OCI-LY7 (cell line): Measurements from ENCODE around the gene STK4. TPM values are rescaled to one million over a fixed set of nuclear protein-coding genes. Genes with fewer than 3 reads are reported as not detected.

Experiments
- BruUV-seq: library from RNA; stranded (reverse); fragments of 400-500 nt; replicated peaks from 2 replicates; lab custom pipeline; 2021; lab: Mats Ljungman, UMichigan
- CTCF ChIA-PET: fragments of 300-600 bp; sonication (Branson Sonifier 250); formaldehyde crosslinking; loops from one replicate; lab custom pipeline; 2022; ENCODE audit warnings: antibody characterized with exemption; ENCODE audit not compliant: unreplicated experiment; lab: Charles Lee
- POLR2A ChIA-PET: fragments of 300-600 bp; sonication (Branson Sonifier 250); formaldehyde crosslinking; loops from one replicate; lab custom pipeline; 2022; ENCODE audit warnings: antibody characterized with exemption; lab: Charles Lee
- DNase-seq: peaks from one replicate; pipeline ENCODE4 v3.0.0-alpha.2; 2015; ENCODE audit warnings: low spot score
- H2AFZ ChIP-seq: fragments of 200-600 bp; sonication (generic), shearing (Covaris generic); 2 replicates; pipeline ENCODE4 v1.6.1; 2014; ENCODE audit warnings: mild to moderate bottlenecking, antibody characterized with exemption, low read length, moderate library complexity
- H3K27ac ChIP-seq: fragments of 200-600 bp; sonication (generic); 2 replicates; pipeline ENCODE4 v1.5.1; 2014; ENCODE audit warnings: mixed run types, low read depth, mild to moderate bottlenecking, moderate library complexity, low read length, inconsistent platforms; ENCODE audit not compliant: poor library complexity, severe bottlenecking
- H3K36me3 ChIP-seq: fragments of 200-600 bp; sonication (generic); 2 replicates; pipeline ENCODE4 v1.6.1; 2014; ENCODE audit warnings: mild to moderate bottlenecking, antibody characterized with exemption, low read length, moderate library complexity, mixed read lengths; ENCODE audit not compliant: insufficient read depth
- H3K4me1 ChIP-seq: fragments of 200-600 bp; sonication (generic); 2 replicates; pipeline ENCODE4 v1.5.1; 2014; ENCODE audit warnings: mild to moderate bottlenecking, low read length; ENCODE audit not compliant: insufficient read depth, poor library complexity, severe bottlenecking
- H3K4me2 ChIP-seq: fragments of 200-600 bp; sonication (generic); 2 replicates; pipeline ENCODE4 v1.6.1; 2014; ENCODE audit warnings: mild to moderate bottlenecking, low read length
- H3K4me3 ChIP-seq: fragments of 200-600 bp; sonication (generic); 2 replicates; pipeline ENCODE4 v1.5.1; 2014; ENCODE audit warnings: mild to moderate bottlenecking, low read depth, low read length; ENCODE audit not compliant: poor library complexity, severe bottlenecking
- H3K79me2 ChIP-seq: fragments of 200-600 bp; sonication (generic); 2 replicates; pipeline ENCODE4 v1.6.1; 2016; ENCODE audit warnings: low read depth, mild to moderate bottlenecking, low read length, moderate library complexity, mixed read lengths; ENCODE audit not compliant: insufficient read depth
- H3K9me2 ChIP-seq: fragments of 200-600 bp; sonication (generic); 2 replicates; pipeline ENCODE4 v1.6.1; 2016; ENCODE audit warnings: mild to moderate bottlenecking, low read length, mixed read lengths; ENCODE audit not compliant: insufficient read depth
- H3K9me3 ChIP-seq: fragments of 200-600 bp; sonication (generic); 2 replicates; pipeline ENCODE4 v1.6.1; 2014; ENCODE audit warnings: mild to moderate bottlenecking, mixed run types, low read length, mixed read lengths
- H4K20me1 ChIP-seq: fragments of 200-600 bp; sonication (generic); 2 replicates; pipeline ENCODE4 v1.6.1; 2014; ENCODE audit warnings: mild to moderate bottlenecking, antibody characterized with exemption, low read length, moderate library complexity, mixed read lengths; ENCODE audit not compliant: insufficient read depth
- EZH2phosphoT487 ChIP-seq: fragments of 200-600 bp; sonication (generic); IDR thresholded peaks from 2 replicates; pipeline ENCODE4 v1.6.1; 2018; ENCODE audit warnings: low read depth, borderline replicate concordance, mild to moderate bottlenecking, mixed run types, antibody characterized with exemption, low read length, moderate library complexity, mixed read lengths
- intact Hi-C: fragments of 100-400 bp; cut with micrococcal nuclease; formaldehyde crosslinking; loops from one replicate; pipeline ENCODE4 v1.10.0; 2022; ENCODE audit not compliant: unreplicated experiment
- total RNA-seq, 2 experiments: library from RNA; depleted of rRNA in 1 of 2; stranded (reverse); fragments of >200 nt in 1 of 2; shearing (Covaris generic) in 1 of 2; gene quantifications; 2 replicates each; pipeline ENCODE4 v1.2.3, GENCODE V29; 2014 to 2022
- TF ChIP-seq, protein P1 (sequence below): fragments of 200-600 bp; sonication (generic); conservative IDR thresholded peaks from 2 replicates; pipeline ENCODE4 v1.5.1; 2014; ENCODE audit warnings: mild to moderate bottlenecking, antibody characterized with exemption, low read length, moderate library complexity, mixed read lengths

The STK4 gene
- total RNA-seq, 2 experiments from 2014 or later: 67.9 to 140 TPM

- TF ChIP-seq EZH2phosphoT487: no peak
- TF ChIP-seq, protein P1, sequence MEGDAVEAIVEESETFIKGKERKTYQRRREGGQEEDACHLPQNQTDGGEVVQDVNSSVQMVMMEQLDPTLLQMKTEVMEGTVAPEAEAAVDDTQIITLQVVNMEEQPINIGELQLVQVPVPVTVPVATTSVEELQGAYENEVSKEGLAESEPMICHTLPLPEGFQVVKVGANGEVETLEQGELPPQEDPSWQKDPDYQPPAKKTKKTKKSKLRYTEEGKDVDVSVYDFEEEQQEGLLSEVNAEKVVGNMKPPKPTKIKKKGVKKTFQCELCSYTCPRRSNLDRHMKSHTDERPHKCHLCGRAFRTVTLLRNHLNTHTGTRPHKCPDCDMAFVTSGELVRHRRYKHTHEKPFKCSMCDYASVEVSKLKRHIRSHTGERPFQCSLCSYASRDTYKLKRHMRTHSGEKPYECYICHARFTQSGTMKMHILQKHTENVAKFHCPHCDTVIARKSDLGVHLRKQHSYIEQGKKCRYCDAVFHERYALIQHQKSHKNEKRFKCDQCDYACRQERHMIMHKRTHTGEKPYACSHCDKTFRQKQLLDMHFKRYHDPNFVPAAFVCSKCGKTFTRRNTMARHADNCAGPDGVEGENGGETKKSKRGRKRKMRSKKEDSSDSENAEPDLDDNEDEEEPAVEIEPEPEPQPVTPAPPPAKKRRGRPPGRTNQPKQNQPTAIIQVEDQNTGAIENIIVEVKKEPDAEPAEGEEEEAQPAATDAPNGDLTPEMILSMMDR: no peak
- ChIA-PET POLR2A (interaction anchor here (0.6 to 0.8 kb wide), 3 partner anchors 42 to 674 kb away, joined by 3 to 4 read pairs (median 4); partner anchors contain the start of gene PIGT), CTCF (interaction anchor here (0.9 to 1.7 kb wide), 3 partner anchors 12 to 45 kb away, joined by 3 to 5 read pairs (median 4); no protein-coding TSS in a partner anchor)
- no TSS peak for BruUV-seq
- Histone ChIP-seq H3K4me2 (no peak overlapping the region), H3K27ac (no peak overlapping the region), H3K4me3 (no peak overlapping the region), H3K9me3 (no peaks in the 10 kb centered on the region), H2AFZ (no peak overlapping the region), H4K20me1 (no peaks in the 10 kb centered on the region; the same call in 1 of the 2 replicates), H3K9me2 (no peaks in the 10 kb centered on the region), H3K4me1 (no peaks in the 10 kb centered on the region), H3K36me3 (no peaks in the 10 kb centered on the region), H3K79me2 (no peaks in the 10 kb centered on the region)
- DNase-seq: no peak
- intact Hi-C loops: loop anchor here (1.0 to 5.0 kb wide), 2 partner anchors 51 to 183 kb away; partner anchors contain the start of gene PABPC1L
These were observed 128.7 kb downstream of the STK4 start for GRCh38 chr20:45094864-45095574.

DNA sequence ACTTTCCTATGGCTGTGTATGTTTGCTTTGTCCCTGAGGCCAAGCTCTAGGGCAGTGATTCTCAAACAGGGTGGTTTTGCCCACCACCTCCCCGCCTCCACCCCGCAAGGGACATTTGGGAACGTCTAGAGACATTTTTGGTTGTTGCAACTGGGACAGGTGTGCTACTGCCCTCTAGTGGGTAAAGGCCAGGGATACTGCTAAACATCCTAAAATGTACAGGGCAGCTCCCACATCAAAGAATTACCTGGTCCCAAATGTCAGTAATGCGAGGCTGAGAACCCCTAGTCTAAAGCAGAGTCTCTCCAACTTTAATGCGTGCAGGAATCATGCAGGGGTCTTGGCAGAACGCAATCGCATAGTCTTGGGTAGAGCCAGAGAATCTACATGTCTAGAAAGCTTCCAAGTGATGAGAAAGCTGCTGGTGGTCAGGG, 129.5 kb downstream of the STK4 start:
- ChIA-PET POLR2A (interaction anchor here (0.6 to 0.8 kb wide), 3 partner anchors 43 to 673 kb away, joined by 3 to 4 read pairs (median 4); partner anchors contain the start of gene PIGT), CTCF (interaction anchor here (0.9 to 1.7 kb wide), 3 partner anchors 13 to 46 kb away, joined by 3 to 5 read pairs (median 4); no protein-coding TSS in a partner anchor)
- no TSS peak for BruUV-seq
- TF ChIP-seq, protein P1: peak; percentile 90
- TF ChIP-seq EZH2phosphoT487: no peak
- intact Hi-C loops: loop anchor here (1.0 to 5.0 kb wide), 3 partner anchors 52 to 184 kb away; partner anchors contain the start of gene PABPC1L
- Histone ChIP-seq H3K4me1 (no peaks in the 10 kb centered on the region), H2AFZ (no peak overlapping the region), H3K79me2 (no peaks in the 10 kb centered on the region), H3K36me3 (no peaks in the 10 kb centered on the region), H3K27ac (no peak overlapping the region), H3K9me3 (no peaks in the 10 kb centered on the region), H3K4me2 (no peak overlapping the region), H3K4me3 (no peak overlapping the region), H4K20me1 (no peaks in the 10 kb centered on the region; the same call in 1 of the 2 replicates), H3K9me2 (no peaks in the 10 kb centered on the region)
- peak; percentile 81 for DNase-seq
